K562 (cell line): ENCODE measurements around the gene MFSD12. TPM values are rescaled to one million over a fixed set of nuclear protein-coding genes. Genes with fewer than 3 reads are reported as not detected.

Experiments used
- AFF1 ChIP-seq, 2 experiments: fragments of 450-650 bp; IDR thresholded peaks; 2 replicates each; pipeline ENCODE4 v1.6.1; 2018; ENCODE audit warnings: mild to moderate bottlenecking in 2 of 2, low read depth in 1 of 2; ENCODE audit not compliant: partially characterized antibody in 2 of 2
- C11orf30 ChIP-seq: fragments of 450-650 bp; IDR thresholded peaks from 2 replicates; pipeline ENCODE4 v1.6.1; 2016; ENCODE audit warnings: low read depth, mild to moderate bottlenecking
- ILK ChIP-seq: fragments of 450-650 bp; IDR thresholded peaks from 2 replicates; pipeline ENCODE4 v1.6.1; 2016; ENCODE audit warnings: missing genetic modification characterization, low read depth, mild to moderate bottlenecking, missing compliant biosample characterization, moderate library complexity, borderline replicate concordance
- MIER1 ChIP-seq: fragments of 450-650 bp; IDR thresholded peaks from 2 replicates; pipeline ENCODE4 v1.6.1; 2016; ENCODE audit warnings: antibody characterized with exemption, mild to moderate bottlenecking, low read depth
- NCOR1 ChIP-seq: fragments of 450-650 bp; IDR thresholded peaks from 2 replicates; pipeline ENCODE4 v1.6.1; 2016; ENCODE audit warnings: mild to moderate bottlenecking, moderate library complexity
- POLR2AphosphoS5 ChIP-seq: IDR thresholded peaks from 2 replicates; pipeline ENCODE4 v1.6.1; 2011; ENCODE audit warnings: mild to moderate bottlenecking, low read depth, low read length, moderate library complexity; ENCODE audit not compliant: control insufficient read depth, insufficient read depth
- SPI1 ChIP-seq: IDR thresholded peaks from 2 replicates; pipeline ENCODE4 v1.6.1; 2011; ENCODE audit warnings: low read depth, low read length, control low read depth, borderline replicate concordance
- SRSF7 ChIP-seq: fragments of 200-400 bp; formaldehyde crosslinking; optimal IDR thresholded peaks from 2 replicates; pipeline ENCODE3; 2017; ENCODE audit warnings: mild to moderate bottlenecking, low read depth, low read length
- THAP12 ChIP-seq: fragments of 250-450 bp; sonication (Bioruptor Pico); IDR thresholded peaks from 2 replicates; pipeline ENCODE4 v1.9.0; 2021; ENCODE audit warnings: mild to moderate bottlenecking, inconsistent platforms
- XRCC4 ChIP-seq: IDR thresholded peaks from one replicate; pipeline ENCODE4 v1.6.1; 2011; ENCODE audit not compliant: insufficient read depth, insufficient read length; ENCODE audit errors: extremely low read depth
- ZNF212 ChIP-seq: fragments of 450-650 bp; formaldehyde crosslinking; IDR thresholded peaks from 2 replicates; pipeline ENCODE4 v1.4.0; 2020; ENCODE audit warnings: mild to moderate bottlenecking
- ZNF253 ChIP-seq: fragments of 250-450 bp; sonication (Bioruptor Pico); conservative IDR thresholded peaks from 2 replicates; pipeline ENCODE4 v1.6.1; 2021; ENCODE audit warnings: mild to moderate bottlenecking
- ZNF830 ChIP-seq: fragments of 250-450 bp; sonication (Bioruptor Pico); IDR thresholded peaks from 2 replicates; pipeline ENCODE4 v1.5.0; 2021; ENCODE audit warnings: mild to moderate bottlenecking
- polyA plus RNA-seq, 8 experiments: library from polyadenylated mRNA; depleted of rRNA in 4 of 8; stranded (reverse) in 5 of 8; unstranded in 3 of 8; fragments of >200 nt; fragmentation: Nextera tagmentation in 2 of 8; fragmentation: Illumina TruSeq in 1 of 8; extraction: Ambion mirVana in 2 of 8; extraction: Trizol in 1 of 8; gene quantifications; 2 replicates each; pipeline versions ENCODE4 v1.2.1 to v1.2.3, GENCODE V29; 2011 to 2014; ENCODE audit warnings: inconsistent platforms in 1 of 8, missing spikeins in 1 of 8
- total RNA-seq, 7 experiments: library from RNA; depleted of rRNA in 6 of 7; stranded (reverse); fragments of >200 nt in 6 of 7; fragmentation: Illumina TruSeq in 2 of 7; extraction: Trizol in 2 of 7; gene quantifications; 2 replicates each; pipeline versions ENCODE4 v1.2.1 to v1.2.3, GENCODE V29; 2011 to 2021; ENCODE audit warnings: low replicate concordance in 1 of 7
- TF ChIP-seq, protein P1 (sequence below): fragments of 450-650 bp; IDR thresholded peaks from 2 replicates; pipeline ENCODE4 v1.6.1; 2017; ENCODE audit warnings: antibody characterized with exemption
- TF ChIP-seq, protein P2 (sequence below): fragments of 250-450 bp; sonication (Bioruptor Pico); IDR thresholded peaks from 2 replicates; pipeline ENCODE4 v1.5.0; 2021
- TF ChIP-seq, protein P3 (sequence below): fragments of 250-450 bp; sonication (Bioruptor Pico); IDR thresholded peaks from 2 replicates; pipeline ENCODE4 v1.8.0; 2021; ENCODE audit warnings: moderate library complexity, mild to moderate bottlenecking, inconsistent platforms

Gene MFSD12
- total and polyA plus RNA-seq, 9 of the 15 experiments (the other 6 are each of a cell fraction or from before 2014, with no cell fraction given) = 0.69 to 112 (median 31.8) TPM

- TF ChIP-seq AFF1 (IDR thresholded peaks at IDR 0.05; ENCODE audit: low read depth in 1 of 2, partially characterized antibody in 2 of 2) (peak in 1 of 2 experiments; percentile 66), ILK (tag) (no peak), NCOR1 (no peak), THAP12 (CRISPR knock-in tag) (peak; percentile 83; the same call in 1 of the 2 replicates), ZNF212 (CRISPR knock-in tag) (no peak), XRCC4 (no peak), MIER1 (peak; percentile 67; the same call in 1 of the 2 replicates), C11orf30 (peak; percentile 99), POLR2AphosphoS5 (0 out of 2 replicates have a peak, but pooled peaks have one; percentile 65), ZNF253 (CRISPR knock-in tag) (no peak), ZNF830 (CRISPR knock-in tag) (peak; percentile 55; the same call in 1 of the 2 replicates), SRSF7 (no peak), SPI1 (no peak)
- TF ChIP-seq, protein P1, sequence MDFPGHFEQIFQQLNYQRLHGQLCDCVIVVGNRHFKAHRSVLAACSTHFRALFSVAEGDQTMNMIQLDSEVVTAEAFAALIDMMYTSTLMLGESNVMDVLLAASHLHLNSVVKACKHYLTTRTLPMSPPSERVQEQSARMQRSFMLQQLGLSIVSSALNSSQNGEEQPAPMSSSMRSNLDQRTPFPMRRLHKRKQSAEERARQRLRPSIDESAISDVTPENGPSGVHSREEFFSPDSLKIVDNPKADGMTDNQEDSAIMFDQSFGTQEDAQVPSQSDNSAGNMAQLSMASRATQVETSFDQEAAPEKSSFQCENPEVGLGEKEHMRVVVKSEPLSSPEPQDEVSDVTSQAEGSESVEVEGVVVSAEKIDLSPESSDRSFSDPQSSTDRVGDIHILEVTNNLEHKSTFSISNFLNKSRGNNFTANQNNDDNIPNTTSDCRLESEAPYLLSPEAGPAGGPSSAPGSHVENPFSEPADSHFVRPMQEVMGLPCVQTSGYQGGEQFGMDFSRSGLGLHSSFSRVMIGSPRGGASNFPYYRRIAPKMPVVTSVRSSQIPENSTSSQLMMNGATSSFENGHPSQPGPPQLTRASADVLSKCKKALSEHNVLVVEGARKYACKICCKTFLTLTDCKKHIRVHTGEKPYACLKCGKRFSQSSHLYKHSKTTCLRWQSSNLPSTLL = no peak
- TF ChIP-seq, protein P2, sequence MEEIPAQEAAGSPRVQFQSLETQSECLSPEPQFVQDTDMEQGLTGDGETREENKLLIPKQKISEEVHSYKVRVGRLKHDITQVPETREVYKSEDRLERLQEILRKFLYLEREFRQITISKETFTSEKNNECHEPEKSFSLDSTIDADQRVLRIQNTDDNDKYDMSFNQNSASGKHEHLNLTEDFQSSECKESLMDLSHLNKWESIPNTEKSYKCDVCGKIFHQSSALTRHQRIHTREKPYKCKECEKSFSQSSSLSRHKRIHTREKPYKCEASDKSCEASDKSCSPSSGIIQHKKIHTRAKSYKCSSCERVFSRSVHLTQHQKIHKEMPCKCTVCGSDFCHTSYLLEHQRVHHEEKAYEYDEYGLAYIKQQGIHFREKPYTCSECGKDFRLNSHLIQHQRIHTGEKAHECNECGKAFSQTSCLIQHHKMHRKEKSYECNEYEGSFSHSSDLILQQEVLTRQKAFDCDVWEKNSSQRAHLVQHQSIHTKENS (CRISPR knock-in tag) = no peak
- TF ChIP-seq, protein P3, sequence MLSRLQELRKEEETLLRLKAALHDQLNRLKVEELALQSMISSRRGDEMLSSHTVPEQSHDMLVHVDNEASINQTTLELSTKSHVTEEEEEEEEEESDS (CRISPR knock-in tag) = no peak
These were observed 56.8 kb downstream of the MFSD12 start, which contains the start of gene DOHH (continued) for GRCh38 chr19:3500429-3501101.
